Uterus (tissue), 2 donors: ENCODE data around the gene KDM1A.

Source experiments
- POLR2A ChIP-seq, 2 donors: fragments of 450-650 bp; IDR thresholded peaks; one replicate each; pipeline ENCODE4 v1.6.1; 2016; ENCODE audit warnings: antibody characterized with exemption in 2 of 2, mild to moderate bottlenecking in 1 of 2, moderate library complexity in 1 of 2
- TF ChIP-seq, protein P1 (sequence below), 4 experiments: fragments of 200-600 bp in 2 of 4; fragments of 450-650 bp in 2 of 4; sonication (generic) in 2 of 4; IDR thresholded peaks; one replicate each; pipeline ENCODE4 v1.5.1; 2016 to 2019; ENCODE audit warnings: antibody characterized with exemption in 4 of 4, mild to moderate bottlenecking in 2 of 4, moderate library complexity in 1 of 4

- TF ChIP-seq, protein P1, sequence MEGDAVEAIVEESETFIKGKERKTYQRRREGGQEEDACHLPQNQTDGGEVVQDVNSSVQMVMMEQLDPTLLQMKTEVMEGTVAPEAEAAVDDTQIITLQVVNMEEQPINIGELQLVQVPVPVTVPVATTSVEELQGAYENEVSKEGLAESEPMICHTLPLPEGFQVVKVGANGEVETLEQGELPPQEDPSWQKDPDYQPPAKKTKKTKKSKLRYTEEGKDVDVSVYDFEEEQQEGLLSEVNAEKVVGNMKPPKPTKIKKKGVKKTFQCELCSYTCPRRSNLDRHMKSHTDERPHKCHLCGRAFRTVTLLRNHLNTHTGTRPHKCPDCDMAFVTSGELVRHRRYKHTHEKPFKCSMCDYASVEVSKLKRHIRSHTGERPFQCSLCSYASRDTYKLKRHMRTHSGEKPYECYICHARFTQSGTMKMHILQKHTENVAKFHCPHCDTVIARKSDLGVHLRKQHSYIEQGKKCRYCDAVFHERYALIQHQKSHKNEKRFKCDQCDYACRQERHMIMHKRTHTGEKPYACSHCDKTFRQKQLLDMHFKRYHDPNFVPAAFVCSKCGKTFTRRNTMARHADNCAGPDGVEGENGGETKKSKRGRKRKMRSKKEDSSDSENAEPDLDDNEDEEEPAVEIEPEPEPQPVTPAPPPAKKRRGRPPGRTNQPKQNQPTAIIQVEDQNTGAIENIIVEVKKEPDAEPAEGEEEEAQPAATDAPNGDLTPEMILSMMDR (IDR thresholded peaks at IDR 0.05), result no peak
- TF ChIP-seq POLR2A (IDR thresholded peaks at IDR 0.05), result no peak
Measured at GRCh38 chr1:23019863-23020625, 776 bp downstream of the KDM1A start.
